Airway epithelial cell (primary cell): ENCODE data around the gene RABEP2. TPM values are rescaled to one million over a fixed set of nuclear protein-coding genes. Genes with fewer than 3 reads are reported as not detected.

Experiments
- total RNA-seq: library from RNA; depleted of rRNA; stranded (reverse); fragments of >200 nt; gene quantifications from 2 replicates; pipeline ENCODE4 v1.2.3, GENCODE V29; 2015

The RABEP2 gene, protein sequence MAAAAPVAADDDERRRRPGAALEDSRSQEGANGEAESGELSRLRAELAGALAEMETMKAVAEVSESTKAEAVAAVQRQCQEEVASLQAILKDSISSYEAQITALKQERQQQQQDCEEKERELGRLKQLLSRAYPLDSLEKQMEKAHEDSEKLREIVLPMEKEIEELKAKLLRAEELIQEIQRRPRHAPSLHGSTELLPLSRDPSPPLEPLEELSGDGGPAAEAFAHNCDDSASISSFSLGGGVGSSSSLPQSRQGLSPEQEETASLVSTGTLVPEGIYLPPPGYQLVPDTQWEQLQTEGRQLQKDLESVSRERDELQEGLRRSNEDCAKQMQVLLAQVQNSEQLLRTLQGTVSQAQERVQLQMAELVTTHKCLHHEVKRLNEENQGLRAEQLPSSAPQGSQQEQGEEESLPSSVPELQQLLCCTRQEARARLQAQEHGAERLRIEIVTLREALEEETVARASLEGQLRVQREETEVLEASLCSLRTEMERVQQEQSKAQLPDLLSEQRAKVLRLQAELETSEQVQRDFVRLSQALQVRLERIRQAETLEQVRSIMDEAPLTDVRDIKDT
- 36.6 and 52.2 TPM in 2 replicates for total RNA-seq

DNA sequence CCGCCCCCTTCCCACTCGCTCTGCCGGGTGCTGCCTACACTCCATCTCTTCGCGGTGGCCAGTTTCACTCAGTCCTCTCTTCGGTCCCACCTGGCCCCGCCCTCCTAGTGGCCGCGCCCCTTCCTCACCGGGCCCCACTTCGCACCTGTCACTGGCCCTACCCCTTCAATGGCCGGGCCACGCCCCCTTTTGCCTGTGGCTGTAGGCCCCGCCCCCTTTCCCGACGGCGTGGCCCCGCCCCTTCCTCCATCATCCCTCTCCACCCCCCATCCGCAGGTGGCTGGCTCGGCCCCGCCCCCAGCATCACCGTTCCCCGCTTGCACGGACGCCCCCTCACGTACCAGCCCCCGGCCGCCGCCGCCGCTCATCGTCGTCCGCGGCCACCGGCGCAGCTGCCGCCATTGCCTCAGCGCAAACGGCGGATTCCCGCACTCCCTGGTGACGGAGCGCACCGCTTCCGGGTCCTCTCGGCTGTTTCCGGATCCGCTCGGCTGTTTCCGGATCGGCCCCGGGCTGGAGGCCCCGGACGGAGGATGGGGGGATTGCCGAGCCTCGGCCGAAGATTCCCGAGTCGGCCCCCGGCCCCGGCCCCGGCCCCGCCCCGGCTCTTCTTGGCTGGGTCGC lies at the start of gene RABEP2:
Gene RABEP2 (minus strand): TSS at position 477 of the 624 bp plus-strand sequence. CDS start 75 bp downstream, at position 402.

DNA sequence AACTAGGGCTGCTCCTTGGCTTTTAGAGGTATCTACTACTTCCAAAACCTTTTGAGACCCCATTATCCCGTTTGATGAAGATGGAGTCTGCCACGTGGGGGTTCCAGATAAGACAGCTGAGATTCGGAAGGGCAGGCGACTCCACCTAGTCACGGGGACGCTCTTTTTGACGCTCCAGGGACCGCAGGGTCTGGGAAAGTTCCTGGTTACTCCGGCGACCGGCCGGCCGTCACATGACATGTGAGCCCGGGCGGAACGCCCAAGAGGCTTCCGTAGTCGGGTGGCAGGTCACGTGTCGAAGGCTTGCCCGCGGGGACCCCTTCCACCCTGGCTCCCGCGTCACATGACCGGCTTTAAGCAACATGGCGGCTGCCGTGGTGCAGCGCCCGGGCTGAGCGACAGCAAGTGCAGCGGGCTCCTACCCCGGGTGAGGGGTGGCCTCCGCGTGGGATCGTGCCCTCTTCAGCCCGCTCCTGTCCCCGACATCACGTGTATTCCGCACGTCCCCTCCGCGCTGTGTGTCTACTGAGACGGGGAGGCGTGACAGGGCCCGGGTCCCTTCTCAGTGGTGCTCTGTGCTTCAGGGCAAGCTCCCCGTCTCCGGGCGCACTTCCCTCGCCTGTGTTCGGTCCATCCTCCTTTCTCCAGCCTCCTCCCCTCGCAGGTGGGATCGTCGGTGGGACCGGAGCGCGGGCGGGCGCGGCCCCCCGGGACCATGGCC lies 49.6 kb upstream of the RABEP2 start, which contains the start of gene SPNS1:
Gene SPNS1 (plus strand): TSS at position 342 of the 721 bp plus-strand sequence. CDS start 374 bp downstream, at position 716.

DNA sequence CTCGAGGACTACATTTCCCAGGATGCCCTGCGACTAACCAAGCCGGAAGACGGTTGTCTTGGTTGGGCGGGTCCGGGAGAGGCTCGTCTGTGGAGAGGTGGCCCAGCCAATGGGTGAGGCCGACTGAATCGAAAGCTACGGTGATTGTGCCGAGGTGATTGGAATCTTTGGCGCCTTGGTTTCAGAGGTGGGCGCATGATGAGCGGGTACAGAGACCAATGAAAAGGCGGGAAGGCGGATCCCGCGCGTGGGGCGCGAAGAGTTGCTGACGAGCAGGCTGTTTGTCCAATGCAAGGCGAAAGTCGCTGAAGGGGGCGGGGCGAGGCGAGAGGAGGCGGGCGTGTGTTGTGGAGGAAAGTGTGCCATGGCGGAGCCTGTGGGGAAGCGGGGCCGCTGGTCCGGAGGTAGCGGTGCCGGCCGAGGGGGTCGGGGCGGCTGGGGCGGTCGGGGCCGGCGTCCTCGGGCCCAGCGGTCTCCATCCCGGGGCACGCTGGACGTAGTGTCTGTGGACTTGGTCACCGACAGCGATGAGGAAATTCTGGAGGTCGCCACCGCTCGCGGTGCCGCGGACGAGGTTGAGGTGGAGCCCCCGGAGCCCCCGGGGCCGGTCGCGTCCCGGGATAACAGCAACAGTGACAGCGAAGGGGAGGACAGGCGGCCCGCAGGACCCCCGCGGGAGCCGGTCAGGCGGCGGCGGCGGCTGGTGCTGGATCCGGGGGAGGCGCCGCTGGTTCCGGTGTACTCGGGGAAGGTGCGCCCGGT lies 25.8 kb upstream of the RABEP2 start, which contains the start of gene NFATC2IP:
Gene NFATC2IP (plus strand): TSS at position 290 of the 762 bp plus-strand sequence. CDS start 75 bp downstream, at position 365.

DNA sequence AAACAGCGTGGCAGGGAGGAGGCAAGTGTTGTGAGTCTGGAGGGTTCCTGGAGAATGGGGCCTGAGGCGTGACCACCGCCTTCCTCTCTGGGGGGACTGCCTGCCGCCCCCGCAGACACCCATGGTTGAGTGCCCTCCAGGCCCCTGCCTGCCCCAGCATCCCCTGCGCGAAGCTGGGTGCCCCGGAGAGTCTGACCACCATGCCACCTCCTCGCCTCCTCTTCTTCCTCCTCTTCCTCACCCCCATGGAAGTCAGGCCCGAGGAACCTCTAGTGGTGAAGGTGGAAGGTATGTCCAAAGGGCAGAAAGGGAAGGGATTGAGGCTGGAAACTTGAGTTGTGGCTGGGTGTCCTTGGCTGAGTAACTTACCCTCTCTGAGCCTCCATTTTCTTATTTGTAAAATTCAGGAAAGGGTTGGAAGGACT lies 6.8 kb upstream of the RABEP2 start, which contains the start of gene CD19:
Gene CD19 (plus strand): TSS at position 171 of the 425 bp plus-strand sequence. CDS start 30 bp downstream, at position 201.

DNA sequence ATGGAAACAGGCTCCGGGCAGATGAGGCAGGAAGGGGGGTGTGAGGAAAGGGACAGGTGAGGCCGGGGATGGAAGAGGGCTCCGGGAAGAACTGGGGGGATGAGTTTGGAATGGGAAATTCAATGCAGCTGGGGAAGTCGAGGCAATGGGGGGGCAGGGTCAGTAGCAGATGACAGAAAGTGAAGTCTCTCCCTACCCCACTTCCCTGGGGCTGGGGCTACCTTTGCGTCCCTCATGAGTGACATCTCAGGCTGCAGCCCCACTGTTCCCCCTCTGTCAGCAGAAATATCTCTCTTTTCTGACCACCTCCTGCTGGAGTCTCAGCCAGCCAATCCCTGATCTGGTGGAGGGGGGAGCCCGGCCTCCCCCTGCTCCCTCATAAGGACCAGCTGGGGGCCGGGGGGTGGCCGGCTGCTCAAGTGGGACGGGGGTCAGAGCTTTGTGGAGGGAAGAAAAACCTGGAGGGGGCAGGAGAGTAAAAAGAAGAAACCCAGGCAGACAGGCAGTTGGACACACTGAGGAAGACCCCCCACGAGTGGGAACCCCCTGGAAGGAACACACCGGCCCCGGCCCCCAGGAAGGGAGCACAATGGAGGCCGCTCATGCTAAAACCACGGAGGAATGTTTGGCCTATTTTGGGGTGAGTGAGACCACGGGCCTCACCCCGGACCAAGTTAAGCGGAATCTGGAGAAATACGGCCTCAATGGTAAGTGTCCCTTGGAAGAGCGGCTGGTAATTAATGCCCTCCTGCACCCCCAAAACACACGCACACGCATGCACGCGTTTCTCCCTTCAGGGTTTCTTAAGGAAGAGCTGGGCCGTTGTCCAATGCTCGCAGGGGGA lies 46.7 kb downstream of the RABEP2 start, which contains the start of gene ATP2A1:
Gene ATP2A1 (plus strand): TSS at position 406 of the 844 bp plus-strand sequence. CDS start 184 bp downstream, at position 590.

Other genes starting within 250 kb of the RABEP2 start
- gene EIF3C, start 213.8 kb downstream of the RABEP2 start, total RNA-seq = 281 and 312 TPM in 2 replicates
- 0.51 TPM in 1 of 2 replicates, not detected in the other for gene NPIPB9, start 173.5 kb downstream of the RABEP2 start, total RNA-seq
- gene ATXN2L, start 102.2 kb downstream of the RABEP2 start, total RNA-seq = 69.4 and 76.5 TPM in 2 replicates
- gene TUFM, start 78.9 kb downstream of the RABEP2 start, total RNA-seq = 198 and 234 TPM in 2 replicates
- gene SH2B1, start 61.4 kb downstream of the RABEP2 start, total RNA-seq = 19.7 and 22.8 TPM in 2 replicates
- 0.14 TPM in 1 of 2 replicates, not detected in the other for gene ATP2A1, start 46.8 kb downstream of the RABEP2 start, total RNA-seq
- not detected in 2 replicates for gene CD19, start 6.7 kb upstream of the RABEP2 start, total RNA-seq
- 17.4 and 19.5 TPM in 2 replicates for gene NFATC2IP, start 25.7 kb upstream of the RABEP2 start, total RNA-seq
- 29.1 and 45.4 TPM in 2 replicates for gene SPNS1, start 49.5 kb upstream of the RABEP2 start, total RNA-seq
- 0.09 and 0.28 TPM in 2 replicates for gene LAT, start 59.8 kb upstream of the RABEP2 start, total RNA-seq